DLD1 (cell line): ENCODE data around the gene TMOD4.

ENCODE experiments used
- in situ Hi-C: cut with HindIII; loops from 2 replicates; pipeline ENCODE4 v1.10.0; 2017; ENCODE audit warnings: low sequenced_read_pairs

Gene TMOD4

GRCh38 chr1:151143986-151144385 is 31.8 kb downstream of the TMOD4 start:
- in situ Hi-C loops, result no loop called here

GRCh38 chr1:151143057-151143435 is 32.7 kb downstream of the TMOD4 start:
- in situ Hi-C loops, result no loop called here

- in situ Hi-C loops, result no loop called here
Observed at GRCh38 chr1:151142411-151143056, 33.2 kb downstream of the TMOD4 start.

GRCh38 chr1:151137789-151138188 is 38.0 kb downstream of the TMOD4 start:
- in situ Hi-C loops, result no loop called here

- in situ Hi-C loops, result no loop called here
Observed at GRCh38 chr1:151135433-151136385, 40.1 kb downstream of the TMOD4 start.

- in situ Hi-C loops, result loop anchor here (5.0 kb wide), 1 partner anchor 38 kb away; no protein-coding TSS in a partner anchor
Observed at GRCh38 chr1:151134991-151135390, 40.8 kb downstream of the TMOD4 start.

GRCh38 chr1:151134396-151134795 is 41.4 kb downstream of the TMOD4 start:
- in situ Hi-C loops, result loop anchor here (5.0 kb wide), 1 partner anchor 37 kb away; no protein-coding TSS in a partner anchor

GRCh38 chr1:151133018-151133806 is 42.6 kb downstream of the TMOD4 start:
- in situ Hi-C loops, result loop anchor here (5.0 kb wide), 1 partner anchor 36 kb away; no protein-coding TSS in a partner anchor

GRCh38 chr1:151132335-151133017 is 43.3 kb downstream of the TMOD4 start:
- in situ Hi-C loops, result loop anchor here (5.0 kb wide), 1 partner anchor 35 kb away; no protein-coding TSS in a partner anchor

- in situ Hi-C loops, result loop anchor here (5.0 kb wide), 1 partner anchor 35 kb away; no protein-coding TSS in a partner anchor
Observed at GRCh38 chr1:151131701-151132334, 44.0 kb downstream of the TMOD4 start.

GRCh38 chr1:151130987-151131586 is 44.7 kb downstream of the TMOD4 start:
- in situ Hi-C loops, result loop anchor here (5.0 kb wide), 1 partner anchor 34 kb away; no protein-coding TSS in a partner anchor

- in situ Hi-C loops, result no loop called here
Observed at GRCh38 chr1:151128800-151129199, 47.0 kb downstream of the TMOD4 start.

- in situ Hi-C loops, result no loop called here
Observed at GRCh38 chr1:151124763-151125403, 50.9 kb downstream of the TMOD4 start.
